ENCODE data around the gene DNAH17.
"Not testable (repeated sequence)": the region's sequence is repeated elsewhere in the genome, so short reads cannot be mapped to it uniquely, and the experiment has no call there.

The DNAH17 gene

GRCh38 chr17:78484271-78485246 is 92.6 kb downstream of the DNAH17 start:
- DNase-seq (ENCODE audit: extremely low read depth in 1 of 2, low read depth in 1 of 2): peak; percentile 8 to 40

DNA sequence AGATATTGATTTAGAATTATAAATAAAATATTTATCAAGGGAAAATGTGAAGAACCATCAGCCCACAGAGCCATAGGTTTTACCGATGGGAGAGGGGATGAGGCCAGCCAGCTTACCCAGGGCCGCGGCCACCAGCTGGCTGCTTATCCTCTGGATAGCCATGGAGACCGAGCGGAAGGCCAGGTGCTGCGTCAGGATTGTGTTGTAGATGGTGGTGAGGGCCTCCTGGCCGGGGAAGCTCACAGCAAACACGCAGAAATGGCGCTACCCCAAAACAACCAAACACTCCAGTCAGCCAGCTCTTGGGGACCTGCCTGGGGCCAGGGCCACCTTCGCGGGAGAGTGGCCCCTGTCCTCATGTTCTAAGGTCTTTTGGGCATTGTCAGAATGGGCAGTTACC is 97.8 kb downstream of the DNAH17 start:
- no peak for DNase-seq (ENCODE audit: extremely low read depth in 1 of 2, low read depth in 1 of 2)

- DNase-seq (ENCODE audit: extremely low read depth in 1 of 2, low read depth in 1 of 2): no peak
Measured at GRCh38 chr17:78478757-78479297, 98.4 kb downstream of the DNAH17 start.

DNA sequence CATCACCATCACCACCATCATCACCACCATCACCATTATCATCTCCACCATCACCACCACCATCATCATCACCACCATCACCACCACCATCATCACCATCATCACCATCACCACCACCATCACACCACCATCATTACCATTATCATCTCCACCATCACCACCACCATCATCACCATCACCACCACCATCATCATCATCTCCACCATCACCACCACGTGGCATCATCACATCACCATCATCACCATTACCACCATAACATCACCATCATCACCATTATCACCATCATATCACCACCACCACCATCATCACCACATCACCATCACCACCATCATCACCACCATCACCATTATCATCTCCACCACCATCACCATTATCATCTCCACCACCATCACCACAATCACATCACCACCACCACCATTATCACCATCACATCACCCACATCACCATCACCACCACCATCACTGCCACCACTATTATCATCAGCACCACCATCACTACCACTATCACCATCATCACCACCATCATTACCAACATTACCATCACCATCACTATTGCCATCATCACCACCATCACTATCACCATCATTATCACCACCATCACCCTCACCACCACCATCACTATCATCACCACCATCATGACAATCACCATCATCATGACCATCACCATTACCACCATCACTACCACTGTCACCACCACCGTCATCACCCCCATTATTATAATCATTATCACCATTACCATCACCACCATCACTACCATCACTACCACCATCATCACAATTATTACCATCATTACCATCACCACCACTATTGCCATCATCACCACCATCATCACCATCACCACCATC is 99.1 kb downstream of the DNAH17 start:
- no peak for DNase-seq (ENCODE audit: extremely low read depth in 1 of 2, low read depth in 1 of 2)

DNA sequence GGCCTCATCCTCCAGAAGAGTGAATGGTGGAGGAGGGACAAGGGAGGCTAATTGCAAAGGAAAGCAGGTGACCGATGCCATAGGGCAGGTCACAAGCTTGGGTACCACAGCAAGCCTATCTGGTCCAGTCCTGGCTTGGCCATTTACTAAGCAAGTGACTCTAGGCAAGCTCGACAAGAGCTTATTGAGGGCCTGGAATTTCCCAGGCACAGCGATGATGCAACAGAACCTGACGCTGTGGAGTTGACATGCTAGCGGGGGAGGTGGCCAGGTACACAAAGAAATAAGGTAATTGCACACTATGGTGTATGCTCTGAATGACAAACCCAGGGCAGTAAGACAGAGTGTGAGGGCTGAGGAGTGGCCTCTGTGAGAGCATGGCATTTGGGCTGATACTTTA is 100.2 kb downstream of the DNAH17 start:
- DNase-seq (ENCODE audit: extremely low read depth in 1 of 2, low read depth in 1 of 2): no peak

- DNase-seq (ENCODE audit: extremely low read depth in 1 of 2, low read depth in 1 of 2): no peak
Measured at GRCh38 chr17:78476149-78476548, 101.0 kb downstream of the DNAH17 start.

- no peak for DNase-seq (ENCODE audit: extremely low read depth in 1 of 2, low read depth in 1 of 2)
Measured at GRCh38 chr17:78475211-78475610, 102.0 kb downstream of the DNAH17 start.

DNA sequence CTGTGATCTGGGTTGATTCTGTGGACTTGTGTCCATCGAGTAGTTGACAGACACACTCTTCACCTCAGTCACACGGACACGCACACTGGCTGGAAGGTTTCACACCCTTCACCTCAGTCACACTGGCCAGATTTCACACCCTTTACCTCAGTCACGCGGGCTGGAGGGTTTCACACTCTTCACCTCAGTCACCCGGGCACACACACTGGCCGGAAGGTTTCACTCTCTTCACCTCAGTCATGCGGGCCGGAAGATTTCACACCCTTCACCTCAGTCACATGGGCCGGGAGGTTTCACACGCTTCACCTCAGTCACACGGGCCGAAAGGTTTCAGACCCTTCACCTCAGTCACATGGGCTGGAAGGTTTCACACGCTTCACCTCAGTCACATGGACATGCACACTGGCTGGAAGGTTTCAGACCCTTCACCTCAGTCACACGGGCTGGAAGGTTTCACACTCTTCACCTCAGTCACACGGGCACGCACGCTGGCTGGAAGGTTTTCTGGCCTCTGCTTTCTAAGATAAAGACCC is 102.5 kb downstream of the DNAH17 start:
- DNase-seq (ENCODE audit: extremely low read depth in 1 of 2, low read depth in 1 of 2): peak in 1 of 2 donors; percentile 8

GRCh38 chr17:78473951-78474613 is 103.1 kb downstream of the DNAH17 start:
- no peak for DNase-seq (ENCODE audit: extremely low read depth in 1 of 2, low read depth in 1 of 2)

GRCh38 chr17:78472035-78472905 is 104.9 kb downstream of the DNAH17 start:
- no peak for DNase-seq (ENCODE audit: extremely low read depth in 1 of 2, low read depth in 1 of 2)

DNA sequence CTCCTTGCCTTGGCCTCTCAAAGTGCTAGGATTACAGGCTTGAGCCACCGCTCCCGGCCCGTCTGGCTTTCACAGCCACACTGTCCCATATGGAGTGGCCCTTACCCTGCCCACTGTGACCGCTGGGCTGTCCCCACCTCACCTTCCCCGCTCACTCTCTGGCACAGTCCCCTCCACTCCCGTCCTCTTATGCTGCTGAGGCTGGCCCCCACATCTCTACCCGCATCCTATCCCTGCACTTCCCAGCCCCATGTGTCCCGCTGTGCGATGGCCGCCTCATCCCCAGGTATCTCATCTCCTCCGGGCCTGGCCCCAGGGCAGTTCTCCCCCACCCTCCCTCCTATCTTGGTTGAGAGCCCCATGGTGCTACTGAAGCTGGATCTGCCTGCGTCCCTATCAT is 105.6 kb downstream of the DNAH17 start:
- DNase-seq (ENCODE audit: extremely low read depth in 1 of 2, low read depth in 1 of 2): no peak

GRCh38 chr17:78469443-78469842 is 107.8 kb downstream of the DNAH17 start:
- DNase-seq (ENCODE audit: extremely low read depth in 1 of 2, low read depth in 1 of 2): no peak

DNA sequence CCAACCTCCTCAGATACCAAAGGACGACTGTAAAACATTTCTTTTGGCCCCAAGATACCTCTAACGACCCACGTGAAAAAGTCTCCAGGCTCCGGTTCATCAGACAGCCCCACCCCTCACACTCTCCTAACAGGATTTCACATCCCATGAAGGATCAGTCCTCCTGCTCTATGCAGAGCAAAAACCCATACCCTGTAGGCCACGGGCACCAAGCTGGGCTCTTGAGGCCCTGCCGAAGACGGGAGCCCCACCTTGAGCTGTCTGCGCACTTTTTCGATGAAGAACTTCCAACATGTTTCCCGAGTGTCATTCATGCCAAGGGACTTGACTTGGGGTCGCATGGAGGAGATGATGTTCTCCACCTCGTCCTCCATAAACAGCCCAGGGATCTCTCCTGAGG is 108.8 kb downstream of the DNAH17 start:
- no peak for DNase-seq (ENCODE audit: extremely low read depth in 1 of 2, low read depth in 1 of 2)

GRCh38 chr17:78466786-78467715 is 110.1 kb downstream of the DNAH17 start:
- DNase-seq (ENCODE audit: extremely low read depth in 1 of 2, low read depth in 1 of 2): no peak

DNA sequence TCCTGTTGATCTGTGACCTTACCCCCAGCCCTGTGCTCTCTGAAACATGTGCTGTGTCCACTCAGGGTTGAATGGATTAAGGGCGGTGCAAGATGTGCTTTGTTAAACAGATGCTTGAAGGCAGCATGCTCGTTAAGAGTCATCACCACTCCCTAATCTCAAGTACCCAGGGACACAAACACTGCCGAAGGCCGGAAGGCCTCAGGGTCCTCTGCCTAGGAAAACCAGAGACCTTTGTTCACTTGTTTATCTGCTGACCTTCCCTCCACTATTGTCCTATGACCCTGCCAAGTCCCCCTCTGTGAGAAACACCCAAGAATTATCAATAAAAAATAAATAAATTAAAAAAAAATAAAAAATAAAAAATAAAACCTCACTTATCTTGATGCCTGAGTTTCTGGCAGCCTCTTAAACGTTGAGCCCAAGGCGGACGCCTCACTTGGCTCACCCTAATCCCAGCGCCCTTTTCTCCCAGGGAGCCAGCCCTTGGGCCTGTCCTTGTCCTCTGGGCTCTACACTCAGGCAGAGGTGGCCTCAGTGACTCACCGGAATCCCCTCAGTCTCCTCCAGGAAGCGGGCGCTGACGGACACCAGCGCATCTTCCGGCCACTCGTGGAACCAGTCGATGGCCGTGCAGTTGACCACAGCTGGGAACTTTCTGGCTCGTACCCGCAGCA is 110.9 kb downstream of the DNAH17 start:
- not testable (repeated sequence) for DNase-seq (ENCODE audit: extremely low read depth in 1 of 2, low read depth in 1 of 2)

DNA sequence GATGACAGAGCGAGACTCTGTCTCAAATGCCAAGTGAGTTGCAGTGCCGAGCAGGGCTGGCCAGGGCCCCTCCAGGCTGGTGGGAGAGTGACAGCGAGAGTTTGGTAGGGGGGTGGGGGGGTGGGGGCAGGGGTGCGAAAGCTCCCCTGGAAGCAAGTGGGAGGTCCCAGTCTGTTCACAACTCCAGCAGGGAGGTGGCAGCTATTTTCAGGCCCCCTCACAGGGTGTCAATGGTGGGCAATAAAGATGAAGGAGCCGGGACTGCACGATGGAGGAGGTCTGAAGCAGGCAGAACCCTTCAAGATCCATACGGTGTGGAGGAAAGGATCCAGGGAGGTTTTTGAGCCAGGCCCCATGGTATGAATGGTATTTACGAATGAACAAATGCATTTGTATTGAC is 115.0 kb downstream of the DNAH17 start:
- DNase-seq (ENCODE audit: extremely low read depth in 1 of 2, low read depth in 1 of 2): no peak

DNA sequence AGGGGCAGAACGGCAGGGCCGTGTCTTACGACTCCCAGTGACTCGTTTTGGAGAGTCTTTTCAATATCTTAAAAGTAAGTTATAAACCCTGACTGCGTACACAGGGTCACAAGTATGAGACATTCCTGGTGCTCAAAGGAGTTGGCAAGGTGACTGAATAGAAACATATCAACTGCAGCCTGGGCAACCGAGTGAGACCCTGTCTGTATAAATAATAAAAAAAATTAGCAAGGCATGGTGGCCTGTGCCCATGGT is 115.5 kb downstream of the DNAH17 start:
- no peak for DNase-seq (ENCODE audit: extremely low read depth in 1 of 2, low read depth in 1 of 2)

All from activated CD8-positive, alpha-beta memory T cell treated with anti-CD3 and anti-CD28 coated beads for 1 hour (primary cell).